GM19455 (cell line): ENCODE data around the gene LAMB3.

Experiments used
- ATAC-seq: cut with Tn5 transposase; IDR thresholded peaks from one replicate; pipeline ENCODE4 v1.9.1; 2021; ENCODE audit not compliant: unreplicated experiment

The LAMB3 gene

GRCh38 chr1:209567698-209568175 is 84.5 kb downstream of the LAMB3 start:
- ATAC-seq, result no peak

- peak; percentile 90 for ATAC-seq
These were observed 86.2 kb downstream of the LAMB3 start for GRCh38 chr1:209565759-209566678.
